ENCODE data around the gene MKS1.

GRCh38 chr17:58210922-58211321 is 8.1 kb downstream of the MKS1 start:
- TF ChIP-seq POLR2A (IDR thresholded peaks at IDR 0.05) (no peak), CTCF (IDR thresholded peaks at IDR 0.05) (no peak)

All from upper lobe of left lung (tissue), 4 donors.